Uterus (tissue), 4 donors: ENCODE data around the gene JADE2. TPM values are rescaled to one million over a fixed set of nuclear protein-coding genes. Genes with fewer than 3 reads are reported as not detected.
A peak's percentile ranks its signal among the peaks of the same experiment; 100 is the strongest.

Experiments used
- DNase-seq, 2 donors: peaks; one replicate each; pipeline ENCODE4 v3.0.0-alpha.2; 2019 to 2020
- H3K27ac ChIP-seq, 2 donors: fragments of 200-600 bp; sonication (generic); 1 replicate in 1 of 2; 2 replicates in 1 of 2; pipeline ENCODE4 v1.5.1; 2016 to 2018
- H3K27me3 ChIP-seq, 2 donors: fragments of 200-600 bp; sonication (generic); one replicate each; pipeline ENCODE4 v1.5.1; 2018 to 2019; ENCODE audit warnings: control low read depth in 1 of 2
- H3K36me3 ChIP-seq, 2 donors: fragments of 200-600 bp; sonication (generic); one replicate each; pipeline ENCODE4 v1.5.1; 2019; ENCODE audit warnings: control low read depth in 1 of 2
- H3K4me1 ChIP-seq, 2 donors: fragments of 200-600 bp; sonication (generic); one replicate each; pipeline ENCODE4 v1.5.1; 2018 to 2019; ENCODE audit warnings: control low read depth in 1 of 2
- H3K4me3 ChIP-seq, 2 donors: fragments of 200-600 bp; sonication (generic); 1 replicate in 1 of 2; 2 replicates in 1 of 2; pipeline ENCODE4 v1.5.1; 2018 to 2019; ENCODE audit warnings: mild to moderate bottlenecking in 1 of 2
- H3K9me3 ChIP-seq, 2 donors: fragments of 200-600 bp; sonication (generic); one replicate each; pipeline ENCODE4 v1.5.1; 2019; ENCODE audit warnings: control low read depth in 1 of 2
- POLR2A ChIP-seq, 2 donors: fragments of 450-650 bp; IDR thresholded peaks; one replicate each; pipeline ENCODE4 v1.6.1; 2016; ENCODE audit warnings: antibody characterized with exemption in 2 of 2, mild to moderate bottlenecking in 1 of 2, moderate library complexity in 1 of 2
- intact Hi-C: fragments of 100-400 bp; cut with DNase I; formaldehyde crosslinking; loops from one replicate; pipeline ENCODE4 v1.15.1; 2023; ENCODE audit warnings: low total_unique reads
- total RNA-seq, 4 donors: library from RNA; depleted of rRNA in 3 of 4; stranded (reverse); fragments of >200 nt in 3 of 4; gene quantifications; one replicate each; pipeline versions ENCODE4 v1.1.0 to v1.2.4, GENCODE V29; 2014 to 2023
- TF ChIP-seq, protein P1 (sequence below), 4 experiments: fragments of 200-600 bp in 2 of 4; fragments of 450-650 bp in 2 of 4; sonication (generic) in 2 of 4; IDR thresholded peaks; one replicate each; pipeline ENCODE4 v1.5.1; 2016 to 2019; ENCODE audit warnings: antibody characterized with exemption in 4 of 4, mild to moderate bottlenecking in 2 of 4, moderate library complexity in 1 of 4
- donor health status: DM: yes; HTN: yes; CAD: no.

The JADE2 gene
- total RNA-seq, 4 donors from 2014 or later, result 15.8 to 95.8 (median 16.7) TPM

- Histone ChIP-seq H3K27ac (peak overlapping the region in 1 of 2 donors; percentile 56), H3K36me3 (no peaks in the 10 kb centered on the region), H3K9me3 (no peaks in the 10 kb centered on the region), H3K4me1 (peaks cover 5 to 7% of the 10 kb centered on the region in 2 donors), H3K27me3 (no peaks in the 10 kb centered on the region), H3K4me3 (no peak overlapping the region)
- intact Hi-C loops, result no loop called here
- peak; percentile 54 to 69 for DNase-seq
- TF ChIP-seq POLR2A (IDR thresholded peaks at IDR 0.05), result no peak
- TF ChIP-seq, protein P1, sequence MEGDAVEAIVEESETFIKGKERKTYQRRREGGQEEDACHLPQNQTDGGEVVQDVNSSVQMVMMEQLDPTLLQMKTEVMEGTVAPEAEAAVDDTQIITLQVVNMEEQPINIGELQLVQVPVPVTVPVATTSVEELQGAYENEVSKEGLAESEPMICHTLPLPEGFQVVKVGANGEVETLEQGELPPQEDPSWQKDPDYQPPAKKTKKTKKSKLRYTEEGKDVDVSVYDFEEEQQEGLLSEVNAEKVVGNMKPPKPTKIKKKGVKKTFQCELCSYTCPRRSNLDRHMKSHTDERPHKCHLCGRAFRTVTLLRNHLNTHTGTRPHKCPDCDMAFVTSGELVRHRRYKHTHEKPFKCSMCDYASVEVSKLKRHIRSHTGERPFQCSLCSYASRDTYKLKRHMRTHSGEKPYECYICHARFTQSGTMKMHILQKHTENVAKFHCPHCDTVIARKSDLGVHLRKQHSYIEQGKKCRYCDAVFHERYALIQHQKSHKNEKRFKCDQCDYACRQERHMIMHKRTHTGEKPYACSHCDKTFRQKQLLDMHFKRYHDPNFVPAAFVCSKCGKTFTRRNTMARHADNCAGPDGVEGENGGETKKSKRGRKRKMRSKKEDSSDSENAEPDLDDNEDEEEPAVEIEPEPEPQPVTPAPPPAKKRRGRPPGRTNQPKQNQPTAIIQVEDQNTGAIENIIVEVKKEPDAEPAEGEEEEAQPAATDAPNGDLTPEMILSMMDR (IDR thresholded peaks at IDR 0.05), result no peak
Observed at GRCh38 chr5:134567641-134568336, 42.3 kb downstream of the JADE2 start.

- DNase-seq, result no peak
- Histone ChIP-seq H3K4me3 (no peak overlapping the region), H3K27ac (peak overlapping the region in 1 of 2 donors; percentile 56), H3K4me1 (peaks cover 5 to 7% of the 10 kb centered on the region in 2 donors), H3K9me3 (no peaks in the 10 kb centered on the region), H3K36me3 (no peaks in the 10 kb centered on the region), H3K27me3 (no peaks in the 10 kb centered on the region)
- no peak for TF ChIP-seq POLR2A (IDR thresholded peaks at IDR 0.05)
- intact Hi-C loops, result no loop called here
Observed at GRCh38 chr5:134568337-134568700, 42.8 kb downstream of the JADE2 start.

DNA sequence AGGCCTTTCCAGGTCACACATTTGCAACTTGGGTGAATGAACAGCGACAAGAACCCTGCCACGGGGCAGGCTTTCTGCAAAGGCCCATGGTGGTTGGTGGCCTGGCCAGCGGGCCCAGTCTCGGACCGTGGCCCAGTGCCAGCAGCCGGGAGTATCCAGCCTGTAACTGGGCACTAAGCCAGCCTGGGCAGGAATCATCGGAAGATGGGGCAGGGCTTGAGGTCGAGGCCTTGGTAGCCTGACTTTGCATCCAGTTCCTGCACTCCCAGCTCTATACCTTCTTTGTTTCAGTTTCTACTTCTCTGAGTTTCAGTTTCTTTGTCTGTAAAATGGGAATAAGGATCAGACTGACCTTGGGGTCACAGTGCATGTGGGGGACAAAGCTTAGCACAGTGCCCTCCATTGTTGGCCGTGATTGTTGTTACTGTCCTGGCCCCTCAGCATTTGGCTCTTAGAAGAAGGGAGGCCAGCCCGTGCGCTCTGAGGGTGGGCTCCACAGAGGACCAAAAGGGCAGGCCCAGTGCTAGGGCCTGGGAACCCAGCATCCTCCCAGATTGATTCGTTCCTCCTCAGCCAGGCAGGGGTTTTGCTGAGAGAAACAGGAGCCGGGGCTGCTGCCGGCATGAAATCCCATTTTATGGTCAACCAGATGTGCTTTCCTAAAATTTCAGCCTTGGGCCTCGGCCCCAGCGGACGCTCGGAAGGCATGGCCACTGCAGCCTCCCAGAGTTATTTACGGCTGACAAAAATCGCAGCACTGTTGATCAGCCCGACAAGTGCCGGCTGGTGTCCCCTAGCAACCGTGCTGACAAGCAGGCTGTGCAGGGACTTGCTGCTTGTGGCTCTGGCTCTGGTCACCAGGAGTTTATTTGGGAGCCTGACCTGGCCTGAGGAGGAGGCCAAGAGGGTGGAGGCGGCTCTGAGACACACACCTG lies 43.6 kb downstream of the JADE2 start:
- H3K4me3 ChIP-seq, result no peak overlapping the region
- no peaks in the 10 kb centered on the region for H3K9me3 ChIP-seq
- TF ChIP-seq, protein P1 (IDR thresholded peaks at IDR 0.05), result no peak
- TF ChIP-seq POLR2A (IDR thresholded peaks at IDR 0.05), result no peak
- DNase-seq, result peak; percentile 63 to 78
- peaks cover 5 to 7% of the 10 kb centered on the region in 2 donors for H3K4me1 ChIP-seq
- H3K36me3 ChIP-seq, result no peaks in the 10 kb centered on the region
- intact Hi-C loops, result no loop called here
- H3K27me3 ChIP-seq, result no peaks in the 10 kb centered on the region
- H3K27ac ChIP-seq, result peak overlapping the region in 1 of 2 donors; percentile 56

- H3K27ac ChIP-seq, result peak overlapping the region in 1 of 2 donors; percentile 56
- no peaks in the 10 kb centered on the region for H3K36me3 ChIP-seq
Observed at GRCh38 chr5:134569758-134570364, 44.4 kb downstream of the JADE2 start.

DNA sequence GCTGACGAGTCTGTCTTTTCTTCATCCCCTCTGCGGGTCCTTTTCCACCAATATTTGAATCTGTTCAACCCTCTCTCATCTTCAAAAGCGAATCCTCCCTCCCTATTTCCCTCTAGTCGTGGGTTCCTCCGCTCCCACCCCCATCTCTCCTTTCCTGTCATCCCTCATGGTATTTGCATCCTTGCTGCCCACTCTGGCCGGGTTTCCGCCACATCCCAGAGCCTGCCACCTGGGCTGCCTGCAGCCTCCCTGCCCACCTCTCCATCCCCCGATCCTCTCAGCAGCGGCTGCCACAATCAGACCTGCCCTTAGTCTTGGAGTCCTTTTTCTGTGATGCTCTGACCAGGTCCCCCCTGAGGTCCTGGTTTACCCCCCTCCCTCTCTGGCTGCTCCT lies 44.9 kb downstream of the JADE2 start:
- Histone ChIP-seq H3K9me3 (no peaks in the 10 kb centered on the region), H3K4me3 (no peak overlapping the region), H3K36me3 (no peaks in the 10 kb centered on the region), H3K4me1 (peaks cover 5 to 7% of the 10 kb centered on the region in 2 donors), H3K27ac (peak overlapping the region in 1 of 2 donors; percentile 56), H3K27me3 (no peaks in the 10 kb centered on the region)
- DNase-seq, result no peak
- no peak for TF ChIP-seq POLR2A (IDR thresholded peaks at IDR 0.05)
- TF ChIP-seq, protein P1 (IDR thresholded peaks at IDR 0.05), result no peak
- intact Hi-C loops, result loop anchor here (10.0 kb wide), 1 partner anchor 186 kb away; no protein-coding TSS in a partner anchor

More at GRCh38 chr5:134569758-134570364, 44.4 kb downstream of the JADE2 start:
- Histone ChIP-seq H3K4me3 (no peak overlapping the region), H3K4me1 (peaks cover 5 to 7% of the 10 kb centered on the region in 2 donors), H3K27me3 (no peaks in the 10 kb centered on the region), H3K9me3 (no peaks in the 10 kb centered on the region)
- intact Hi-C loops, result loop anchor here (10.0 kb wide), 1 partner anchor 185 kb away; no protein-coding TSS in a partner anchor
- DNase-seq, result no peak
- TF ChIP-seq, protein P1 (IDR thresholded peaks at IDR 0.05), result no peak
- no peak for TF ChIP-seq POLR2A (IDR thresholded peaks at IDR 0.05)
